HTR-8/SVneo (cell line): Measurements from ENCODE around the gene ANKRD37.
"Not testable (repeated sequence)": the region's sequence is repeated elsewhere in the genome, so short reads cannot be mapped to it uniquely, and the experiment has no call there.

Source experiments
- DNase-seq: peaks from one replicate; pipeline ENCODE4 v3.0.0; 2011; ENCODE audit warnings: low spot score, mixed read lengths; ENCODE audit not compliant: insufficient read length
- FAIRE-seq: peaks from 2 replicates; lab custom pipeline; 2011; peaks lifted over from hg19 to GRCh38; lab: Jason Lieb, UNC

The ANKRD37 gene, protein sequence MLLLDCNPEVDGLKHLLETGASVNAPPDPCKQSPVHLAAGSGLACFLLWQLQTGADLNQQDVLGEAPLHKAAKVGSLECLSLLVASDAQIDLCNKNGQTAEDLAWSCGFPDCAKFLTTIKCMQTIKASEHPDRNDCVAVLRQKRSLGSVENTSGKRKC

DNA sequence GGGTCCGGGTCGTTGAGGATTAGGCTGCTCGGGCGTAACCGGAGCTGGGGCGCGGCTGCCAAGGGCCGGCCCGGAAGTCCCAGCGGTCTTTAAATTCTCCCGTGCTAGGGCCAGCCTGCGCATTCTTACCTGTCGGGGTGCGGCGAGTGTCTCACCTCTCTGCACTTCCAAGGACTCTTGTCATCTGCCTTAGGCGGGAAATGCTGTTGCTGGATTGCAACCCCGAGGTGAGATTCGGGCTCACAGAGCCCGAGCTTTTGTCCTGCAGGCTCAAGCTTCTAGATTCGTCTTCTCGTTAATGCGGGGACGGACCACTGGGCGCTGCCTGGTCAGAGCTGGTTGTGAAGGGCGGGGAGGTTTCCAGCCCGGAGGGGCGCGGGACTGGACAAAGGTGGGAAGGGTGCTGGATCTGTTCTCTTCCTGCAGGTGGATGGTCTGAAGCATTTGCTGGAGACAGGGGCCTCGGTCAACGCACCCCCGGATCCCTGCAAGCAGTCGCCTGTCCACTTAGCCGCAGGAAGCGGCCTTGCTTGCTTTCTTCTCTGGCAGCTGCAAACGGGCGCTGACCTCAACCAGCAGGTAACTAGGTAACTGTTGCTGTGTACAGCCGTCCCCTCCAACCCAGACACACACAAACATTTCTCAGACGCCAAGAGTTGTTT is at the start of gene ANKRD37:
TSS of gene ANKRD37 (plus strand) at position 118 of the 662 bp plus-strand sequence. CDS start at position 201, 83 bp downstream.
- FAIRE-seq (no peak), DNase-seq (no peak)

GRCh38 chr4:185346975-185347601 is 49.6 kb upstream of the ANKRD37 start:
- no peak for FAIRE-seq
- peak; percentile 23 for DNase-seq

DNA sequence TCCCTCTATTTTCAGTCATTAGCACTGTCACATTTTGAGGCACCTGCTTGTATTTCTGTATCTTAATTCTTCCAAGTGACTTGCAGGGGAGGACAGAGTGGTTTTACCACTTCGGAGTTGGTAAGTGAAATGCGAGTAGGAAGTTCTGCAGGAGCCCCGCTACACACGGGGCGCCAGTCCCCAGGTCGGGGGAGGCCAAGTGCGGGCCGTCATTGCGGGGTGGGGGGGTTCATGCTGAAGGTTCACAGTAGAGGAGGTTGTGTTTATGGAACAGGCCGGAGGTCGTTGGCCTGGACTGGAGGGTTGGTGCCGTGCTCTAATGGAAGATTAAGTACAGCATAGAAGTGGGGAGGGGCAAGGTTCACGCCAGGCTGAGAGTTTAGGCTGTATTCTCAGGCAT is 45.0 kb upstream of the ANKRD37 start:
- FAIRE-seq: no peak
- DNase-seq: no peak

DNA sequence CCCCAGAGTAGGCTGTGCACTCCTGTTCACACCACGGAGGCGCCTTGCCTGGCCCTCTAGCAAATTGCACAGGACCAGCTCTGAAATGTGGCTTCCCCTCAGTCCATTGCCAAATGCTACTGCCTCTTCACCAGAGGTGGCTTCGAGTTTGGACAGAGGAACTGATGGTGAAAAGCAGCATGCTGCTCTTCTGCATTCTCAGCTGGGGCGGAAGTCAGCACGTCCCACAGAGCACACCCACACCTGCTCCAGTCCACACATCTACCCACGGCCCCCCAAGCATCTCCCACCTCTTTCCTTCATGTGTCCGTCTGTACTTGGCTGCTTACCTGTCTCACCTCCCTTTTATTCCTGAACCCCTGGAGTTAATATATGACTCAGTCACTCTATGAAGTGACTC is 44.4 kb upstream of the ANKRD37 start:
- DNase-seq (no peak), FAIRE-seq (no peak)

- no peak for FAIRE-seq
- DNase-seq: no peak
Observed at GRCh38 chr4:185352741-185353140, 43.9 kb upstream of the ANKRD37 start.

GRCh38 chr4:185357211-185357610 is 39.4 kb upstream of the ANKRD37 start:
- DNase-seq (no peak), FAIRE-seq (no peak)

- DNase-seq: no peak
- no peak for FAIRE-seq
Observed at GRCh38 chr4:185357733-185358440, 38.8 kb upstream of the ANKRD37 start.

GRCh38 chr4:185358514-185358913 is 38.1 kb upstream of the ANKRD37 start:
- no peak for FAIRE-seq
- DNase-seq: peak; percentile 40

DNA sequence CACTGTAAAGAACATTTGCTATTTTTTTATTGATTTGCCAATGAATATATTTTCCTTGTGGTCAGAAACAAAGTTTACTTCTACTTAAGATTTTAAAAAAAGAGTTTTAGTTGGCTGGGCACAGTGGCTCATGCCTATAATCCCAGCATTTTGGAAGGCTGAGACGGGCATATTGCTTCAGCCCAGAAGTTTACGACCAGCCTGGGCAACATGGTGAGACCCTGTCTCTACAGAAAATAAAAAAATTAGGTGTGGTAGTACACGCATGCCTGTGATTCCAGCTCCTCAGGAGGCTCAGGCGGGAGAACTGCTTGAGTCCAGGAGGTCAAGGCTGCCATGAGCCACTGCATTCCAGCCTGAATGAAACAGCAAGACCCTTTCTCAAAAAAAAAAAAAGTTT is 37.7 kb upstream of the ANKRD37 start:
- DNase-seq (no peak), FAIRE-seq (no peak)

GRCh38 chr4:185359767-185360446 is 36.7 kb upstream of the ANKRD37 start:
- FAIRE-seq (peak; percentile 67), DNase-seq (no peak)

GRCh38 chr4:185361872-185362271 is 34.8 kb upstream of the ANKRD37 start:
- FAIRE-seq: no peak

GRCh38 chr4:185362570-185362969 is 34.1 kb upstream of the ANKRD37 start:
- not testable (repeated sequence) for DNase-seq, FAIRE-seq

More at GRCh38 chr4:185361872-185362271, 34.8 kb upstream of the ANKRD37 start:
- no peak for DNase-seq

- DNase-seq (no peak), FAIRE-seq (no peak)
Observed at GRCh38 chr4:185363251-185363650, 33.4 kb upstream of the ANKRD37 start.

DNA sequence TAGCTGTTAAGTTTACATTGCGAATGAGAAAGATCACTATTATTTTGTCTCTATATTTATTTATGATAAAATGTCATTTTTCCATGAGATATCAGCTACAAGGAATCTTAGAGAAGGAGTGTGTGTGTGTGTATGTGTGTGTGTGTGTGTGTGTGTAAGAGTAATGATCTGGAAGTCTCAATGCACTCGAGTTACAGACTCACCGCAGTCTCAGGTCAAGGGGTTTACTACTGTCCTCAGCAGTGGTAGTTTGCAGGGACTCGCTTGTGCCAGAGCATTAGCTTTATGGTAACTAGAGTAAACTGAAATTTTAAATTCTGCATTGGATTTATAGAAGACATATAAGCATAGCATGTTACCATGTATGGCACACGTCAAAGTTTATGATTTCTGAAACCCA is 31.8 kb upstream of the ANKRD37 start:
- FAIRE-seq: no peak
- no peak for DNase-seq

DNA sequence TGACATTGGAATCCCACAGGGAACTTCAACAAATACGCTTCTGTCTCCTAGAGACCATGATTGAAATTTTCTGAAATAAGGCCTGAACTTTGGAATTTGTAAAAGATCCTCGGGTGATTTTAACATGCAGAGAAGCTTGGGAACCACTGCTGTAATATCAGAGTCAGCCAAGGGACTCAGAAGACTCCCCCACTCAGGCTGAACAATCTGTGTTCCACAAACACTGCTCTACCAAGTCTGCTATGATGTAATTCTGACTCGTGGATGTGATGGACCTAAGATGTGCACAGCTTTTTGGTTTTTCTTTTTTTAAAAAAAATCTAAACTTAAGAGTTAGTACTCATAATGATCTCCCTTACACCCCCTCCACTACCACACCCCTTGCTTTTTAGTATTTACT is 26.9 kb upstream of the ANKRD37 start:
- FAIRE-seq: no peak
- no peak for DNase-seq

GRCh38 chr4:185370268-185370949 is 26.2 kb upstream of the ANKRD37 start:
- FAIRE-seq (no peak), DNase-seq (no peak)

GRCh38 chr4:185371702-185372101 is 24.9 kb upstream of the ANKRD37 start:
- no peak for DNase-seq
- no peak for FAIRE-seq

GRCh38 chr4:185374027-185374426 is 22.6 kb upstream of the ANKRD37 start:
- DNase-seq (no peak), FAIRE-seq (no peak)

GRCh38 chr4:185374573-185374972 is 22.1 kb upstream of the ANKRD37 start:
- DNase-seq (no peak), FAIRE-seq (no peak)

DNA sequence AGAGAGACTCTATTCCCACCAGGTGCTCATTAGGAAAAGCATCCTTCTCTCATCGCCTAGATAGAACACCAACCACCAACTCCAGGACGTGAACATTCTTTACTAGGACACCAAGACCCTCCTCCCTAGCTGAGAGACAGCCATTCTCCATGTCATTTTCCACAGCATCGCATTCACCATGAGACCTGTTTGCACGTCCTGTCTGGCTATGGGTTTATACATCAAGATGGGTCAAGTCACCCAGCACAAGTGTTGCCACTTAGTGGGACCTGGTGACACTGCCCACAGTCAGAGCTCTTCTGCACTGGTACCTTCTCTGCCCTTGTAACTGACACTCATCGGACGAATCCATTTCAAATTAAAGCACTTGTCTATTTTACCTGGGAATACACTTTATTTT is 18.4 kb upstream of the ANKRD37 start:
- no peak for DNase-seq
- peak; percentile 33 for FAIRE-seq
